Tibial nerve (tissue), 3 donors: Measurements from ENCODE around the gene ADH7.

ENCODE experiments used
- POLR2A ChIP-seq, 2 donors: fragments of 450-650 bp; IDR thresholded peaks; one replicate each; pipeline ENCODE4 v1.6.1; 2017; ENCODE audit warnings: antibody characterized with exemption in 2 of 2, mild to moderate bottlenecking in 2 of 2, moderate library complexity in 2 of 2
- TF ChIP-seq, protein P1 (sequence below), 5 experiments: fragments of 200-600 bp in 3 of 5; fragments of 450-650 bp in 2 of 5; sonication (generic) in 3 of 5; IDR thresholded peaks; one replicate each; pipeline ENCODE4 v1.5.1; 2016 to 2019; ENCODE audit warnings: antibody characterized with exemption in 5 of 5, mild to moderate bottlenecking in 3 of 5, moderate library complexity in 2 of 5

DNA sequence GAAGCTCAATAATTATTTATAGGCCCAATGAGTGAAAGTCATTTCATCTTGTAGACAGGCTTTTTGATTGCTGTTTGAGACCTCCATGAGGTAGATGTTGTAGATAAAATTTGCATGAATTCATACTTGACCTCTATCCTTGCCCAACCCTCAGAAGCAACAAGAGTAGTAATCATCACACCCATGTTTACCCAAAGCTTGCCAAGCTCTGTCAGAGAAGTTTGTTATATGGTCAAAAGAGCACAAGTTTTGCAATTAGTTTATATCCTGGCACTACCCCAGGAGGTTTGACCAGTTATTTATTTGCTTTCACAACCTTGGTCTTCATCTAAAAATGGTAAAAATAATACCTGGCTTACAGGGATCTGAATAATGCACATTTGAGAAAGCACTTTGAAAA is 20.7 kb downstream of the ADH7 start:
- TF ChIP-seq, protein P1, sequence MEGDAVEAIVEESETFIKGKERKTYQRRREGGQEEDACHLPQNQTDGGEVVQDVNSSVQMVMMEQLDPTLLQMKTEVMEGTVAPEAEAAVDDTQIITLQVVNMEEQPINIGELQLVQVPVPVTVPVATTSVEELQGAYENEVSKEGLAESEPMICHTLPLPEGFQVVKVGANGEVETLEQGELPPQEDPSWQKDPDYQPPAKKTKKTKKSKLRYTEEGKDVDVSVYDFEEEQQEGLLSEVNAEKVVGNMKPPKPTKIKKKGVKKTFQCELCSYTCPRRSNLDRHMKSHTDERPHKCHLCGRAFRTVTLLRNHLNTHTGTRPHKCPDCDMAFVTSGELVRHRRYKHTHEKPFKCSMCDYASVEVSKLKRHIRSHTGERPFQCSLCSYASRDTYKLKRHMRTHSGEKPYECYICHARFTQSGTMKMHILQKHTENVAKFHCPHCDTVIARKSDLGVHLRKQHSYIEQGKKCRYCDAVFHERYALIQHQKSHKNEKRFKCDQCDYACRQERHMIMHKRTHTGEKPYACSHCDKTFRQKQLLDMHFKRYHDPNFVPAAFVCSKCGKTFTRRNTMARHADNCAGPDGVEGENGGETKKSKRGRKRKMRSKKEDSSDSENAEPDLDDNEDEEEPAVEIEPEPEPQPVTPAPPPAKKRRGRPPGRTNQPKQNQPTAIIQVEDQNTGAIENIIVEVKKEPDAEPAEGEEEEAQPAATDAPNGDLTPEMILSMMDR (IDR thresholded peaks at IDR 0.05), result no peak
- TF ChIP-seq POLR2A (IDR thresholded peaks at IDR 0.05), result no peak
